Measurements from ENCODE around the gene RYR2. TPM values are rescaled to one million over a fixed set of nuclear protein-coding genes. Genes with fewer than 3 reads are reported as not detected.

The RYR2 gene
- polyA plus RNA-seq, 1 of the 3 experiments (the other 2 are of a cell fraction), result under 0.01 TPM

GRCh38 chr1:237638555-237638954, 596.6 kb downstream of the RYR2 start:
- TF ChIP-seq EZH2phosphoT487 (IDR thresholded peaks at IDR 0.05; ENCODE audit: borderline replicate concordance, low read depth) (no peak), CHD2 (IDR thresholded peaks at IDR 0.05; ENCODE audit: low read length, partially characterized antibody) (no peak), YY1 (IDR thresholded peaks at IDR 0.05; ENCODE audit: low read depth) (no peak), RCOR1 (IDR thresholded peaks at IDR 0.05; ENCODE audit: low read length) (no peak), MAX (IDR thresholded peaks at IDR 0.05; ENCODE audit: low read depth) (no peak), RXRA (IDR thresholded peaks at IDR 0.05; ENCODE audit: borderline replicate concordance, low read depth) (no peak), NRF1 (IDR thresholded peaks at IDR 0.05; ENCODE audit: low read depth, low read length) (no peak), TEAD4 (IDR thresholded peaks at IDR 0.05; ENCODE audit: borderline replicate concordance, insufficient read depth) (no peak), EP300 (IDR thresholded peaks at IDR 0.05; ENCODE audit: borderline replicate concordance in 1 of 2, low read depth in 1 of 2, low read length in 1 of 2) (no peak), SIN3A (IDR thresholded peaks at IDR 0.05; ENCODE audit: borderline replicate concordance, low read depth, low read length) (no peak), FOXM1 (IDR thresholded peaks at IDR 0.05; ENCODE audit: low read depth) (no peak), FOSL2 (IDR thresholded peaks at IDR 0.05; ENCODE audit: borderline replicate concordance, low read depth) (no peak), PBX3 (IDR thresholded peaks at IDR 0.05) (no peak), GABPA (IDR thresholded peaks at IDR 0.05; ENCODE audit: low read depth) (no peak), GATA2 (CRISPR knock-in tag; IDR thresholded peaks at IDR 0.05) (no peak), USF2 (IDR thresholded peaks at IDR 0.05; ENCODE audit: borderline replicate concordance, low read depth, low read length) (no peak)
- TF ChIP-seq, protein P1, sequence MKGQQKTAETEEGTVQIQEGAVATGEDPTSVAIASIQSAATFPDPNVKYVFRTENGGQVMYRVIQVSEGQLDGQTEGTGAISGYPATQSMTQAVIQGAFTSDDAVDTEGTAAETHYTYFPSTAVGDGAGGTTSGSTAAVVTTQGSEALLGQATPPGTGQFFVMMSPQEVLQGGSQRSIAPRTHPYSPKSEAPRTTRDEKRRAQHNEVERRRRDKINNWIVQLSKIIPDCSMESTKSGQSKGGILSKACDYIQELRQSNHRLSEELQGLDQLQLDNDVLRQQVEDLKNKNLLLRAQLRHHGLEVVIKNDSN (IDR thresholded peaks at IDR 0.05; ENCODE audit: borderline replicate concordance, low read depth), result no peak
- Histone ChIP-seq H3K79me2 (ENCODE audit: insufficient read depth) (no peaks in the 10 kb centered on the region), H3K27ac (ENCODE audit: low read depth in 2 of 2, low read length in 1 of 2) (no peak overlapping the region), H3K9ac (no peak overlapping the region), H2AFZ (ENCODE audit: low read depth) (no peak overlapping the region), H3K9me2 (no peaks in the 10 kb centered on the region), H4K20me1 (ENCODE audit: insufficient read depth) (no peaks in the 10 kb centered on the region), H3K4me2 (no peak overlapping the region), H3K4me1 (ENCODE audit: control insufficient read depth in 1 of 2, insufficient read depth in 2 of 2, low read depth in 1 of 2, low read length in 1 of 2) (peaks cover 0 to 2% of the 10 kb centered on the region in 2 experiments; a peak in 1 of 4 replicates), H3K27me3 (ENCODE audit: insufficient read depth) (no peaks in the 10 kb centered on the region), H3F3A (replicated peaks; ENCODE audit: insufficient read depth) (no peaks in the 10 kb centered on the region), H3K4me3 (ENCODE audit: low read depth in 2 of 2, low read length in 1 of 2) (no peak overlapping the region), H3K9me3 (no peaks in the 10 kb centered on the region), H3K36me3 (replicated peaks in 1 of 2; ENCODE audit: control insufficient read depth in 1 of 2, insufficient read depth in 2 of 2, low read length in 1 of 2) (no peaks in the 10 kb centered on the region)
- 41% methylated on average over 1 of the region's 1 CpG for WGBS (ENCODE audit: low lambda C conversion rate)
- no peak for DNase-seq
- POLR2A ChIA-PET, result no interaction called here
- CTCF ChIA-PET, result no interaction called here

Data from SK-N-SH (cell line).